Fibroblast of lung (primary cell): ENCODE measurements around the gene SFN.
"Not testable (repeated sequence)": the region's sequence is repeated elsewhere in the genome, so short reads cannot be mapped to it uniquely, and the experiment has no call there.

Experiments
- EZH2 ChIP-seq: IDR thresholded peaks from 2 replicates; pipeline ENCODE4 v1.5.1; 2012; ENCODE audit warnings: low read length, control low read depth, mild to moderate bottlenecking; ENCODE audit errors: missing control alignments
- TF ChIP-seq, protein P1 (sequence below), 2 donors: IDR thresholded peaks in 1 of 2; conservative IDR thresholded peaks in 1 of 2; 1 replicate in 1 of 2; 2 replicates in 1 of 2; pipeline ENCODE4 v1.5.1; 2011 to 2012; ENCODE audit warnings: low read length in 2 of 2, control low read depth in 1 of 2, inconsistent platforms in 1 of 2, low read depth in 1 of 2, mild to moderate bottlenecking in 1 of 2

DNA sequence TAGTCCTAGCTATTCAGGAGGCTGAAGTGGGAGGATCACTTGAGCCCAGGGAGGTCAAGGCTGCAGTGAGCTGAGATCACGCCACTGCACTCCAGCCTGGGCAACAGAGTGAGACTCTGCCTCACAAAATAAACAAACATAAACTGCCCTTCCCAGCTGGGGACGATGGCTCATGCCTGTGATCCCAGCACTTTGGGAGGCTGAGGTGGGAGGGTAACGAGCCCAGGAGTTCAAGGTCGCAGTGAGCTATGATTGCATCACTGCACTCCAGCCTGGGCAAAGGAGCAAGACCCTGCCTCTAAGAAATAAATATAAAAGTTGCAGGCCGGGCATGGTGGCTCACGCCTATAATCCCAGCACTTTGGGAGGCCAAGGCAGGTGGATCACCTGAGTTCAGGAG lies 18.7 kb downstream of the SFN start:
- TF ChIP-seq, protein P1, sequence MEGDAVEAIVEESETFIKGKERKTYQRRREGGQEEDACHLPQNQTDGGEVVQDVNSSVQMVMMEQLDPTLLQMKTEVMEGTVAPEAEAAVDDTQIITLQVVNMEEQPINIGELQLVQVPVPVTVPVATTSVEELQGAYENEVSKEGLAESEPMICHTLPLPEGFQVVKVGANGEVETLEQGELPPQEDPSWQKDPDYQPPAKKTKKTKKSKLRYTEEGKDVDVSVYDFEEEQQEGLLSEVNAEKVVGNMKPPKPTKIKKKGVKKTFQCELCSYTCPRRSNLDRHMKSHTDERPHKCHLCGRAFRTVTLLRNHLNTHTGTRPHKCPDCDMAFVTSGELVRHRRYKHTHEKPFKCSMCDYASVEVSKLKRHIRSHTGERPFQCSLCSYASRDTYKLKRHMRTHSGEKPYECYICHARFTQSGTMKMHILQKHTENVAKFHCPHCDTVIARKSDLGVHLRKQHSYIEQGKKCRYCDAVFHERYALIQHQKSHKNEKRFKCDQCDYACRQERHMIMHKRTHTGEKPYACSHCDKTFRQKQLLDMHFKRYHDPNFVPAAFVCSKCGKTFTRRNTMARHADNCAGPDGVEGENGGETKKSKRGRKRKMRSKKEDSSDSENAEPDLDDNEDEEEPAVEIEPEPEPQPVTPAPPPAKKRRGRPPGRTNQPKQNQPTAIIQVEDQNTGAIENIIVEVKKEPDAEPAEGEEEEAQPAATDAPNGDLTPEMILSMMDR (conservative IDR thresholded peaks at IDR 0.05 in 1 of 2, IDR thresholded peaks at IDR 0.05 in 1 of 2; ENCODE audit: low read depth in 1 of 2, low read length in 2 of 2), result not testable (repeated sequence)
- TF ChIP-seq EZH2, result not testable (repeated sequence)
